HG03108 (cell line): ENCODE measurements around the gene PRB4.
"Not testable (repeated sequence)": the region's sequence is repeated elsewhere in the genome, so short reads cannot be mapped to it uniquely, and the experiment has no call there.

Experiments
- ATAC-seq: cut with Tn5 transposase; IDR thresholded peaks from one replicate; pipeline ENCODE4 v1.9.1; 2021; ENCODE audit warnings: moderate library complexity; ENCODE audit not compliant: unreplicated experiment

PRB4 gene

DNA sequence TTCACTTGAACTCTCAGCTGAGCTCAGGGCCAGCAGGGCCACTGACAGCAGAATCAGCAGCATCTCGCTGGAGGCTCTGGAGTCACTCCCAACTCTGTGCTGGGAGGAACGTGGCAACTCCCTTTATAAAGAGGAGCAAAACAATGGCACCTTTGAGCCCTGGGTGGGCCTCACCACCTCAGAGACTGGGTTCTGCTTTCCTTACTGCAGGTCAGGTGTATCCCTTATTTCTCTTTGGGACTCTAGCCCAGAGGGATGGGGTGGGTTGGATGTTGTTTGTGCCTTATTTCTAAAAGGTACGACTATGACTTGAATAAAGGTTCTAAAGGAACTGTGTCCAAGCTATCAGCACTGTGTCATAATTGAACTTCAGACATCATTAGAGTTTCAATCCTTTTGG is at the start of gene PRB4:
PRB4 (minus strand) TSS at position 101 of the 400 bp plus-strand sequence; CDS start at position 63, 38 bp downstream.
- no peak for ATAC-seq

DNA sequence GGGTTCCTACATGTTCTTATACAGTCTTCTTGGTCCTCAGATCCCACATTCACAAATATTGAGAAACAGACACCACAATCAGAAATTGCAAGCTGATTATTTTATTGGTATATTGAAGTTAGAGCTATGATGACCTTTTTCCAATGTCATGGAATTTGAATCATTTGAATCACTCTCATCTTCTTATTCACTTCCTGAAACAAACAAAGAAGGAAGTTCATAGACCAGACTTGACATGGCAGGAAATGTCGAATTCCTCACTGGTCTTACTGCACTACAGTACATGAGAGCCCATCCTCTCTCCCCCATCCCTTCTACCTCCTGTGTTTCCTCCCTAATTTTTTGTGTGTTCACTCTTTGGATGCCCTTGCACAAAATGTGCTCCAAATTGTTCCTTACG is 41.5 kb upstream of the PRB4 start:
- ATAC-seq = not testable (repeated sequence)

DNA sequence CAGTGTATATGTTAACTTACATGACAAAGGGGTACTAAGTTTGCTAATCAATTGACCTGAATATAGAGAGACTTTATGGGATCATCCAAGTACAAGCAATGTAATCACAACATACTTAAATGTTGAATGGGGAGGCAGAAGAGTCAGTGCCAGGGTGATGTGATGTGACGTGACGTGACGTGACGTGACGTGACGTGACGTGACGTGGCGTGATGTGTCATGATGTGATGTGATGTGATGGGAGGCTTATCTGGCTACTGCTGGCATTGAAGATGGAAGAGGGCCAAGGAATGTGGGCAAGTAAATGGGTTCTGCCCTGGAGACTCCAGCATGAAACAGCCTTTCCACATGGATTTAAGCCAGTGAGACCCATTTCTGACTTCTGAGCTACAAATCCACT is 38.2 kb upstream of the PRB4 start:
- no peak for ATAC-seq

DNA sequence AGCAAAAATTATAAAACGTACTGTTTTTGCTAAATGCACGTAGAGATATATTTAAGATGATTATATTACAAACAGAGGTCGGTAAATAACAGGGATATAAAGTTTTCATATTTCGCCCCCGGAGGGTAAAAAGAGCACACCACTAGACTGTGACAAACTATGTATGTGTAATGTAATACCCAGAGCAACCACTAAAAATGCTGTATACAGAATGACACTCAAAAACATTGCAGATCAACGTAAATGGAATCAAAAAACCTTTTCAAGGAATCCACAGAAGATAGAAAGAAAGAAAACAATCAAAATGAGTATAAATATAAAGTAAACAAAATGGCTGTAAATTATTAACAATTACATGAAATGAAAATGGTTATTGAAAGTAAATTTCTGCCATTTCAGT is 37.6 kb upstream of the PRB4 start:
- no peak for ATAC-seq

DNA sequence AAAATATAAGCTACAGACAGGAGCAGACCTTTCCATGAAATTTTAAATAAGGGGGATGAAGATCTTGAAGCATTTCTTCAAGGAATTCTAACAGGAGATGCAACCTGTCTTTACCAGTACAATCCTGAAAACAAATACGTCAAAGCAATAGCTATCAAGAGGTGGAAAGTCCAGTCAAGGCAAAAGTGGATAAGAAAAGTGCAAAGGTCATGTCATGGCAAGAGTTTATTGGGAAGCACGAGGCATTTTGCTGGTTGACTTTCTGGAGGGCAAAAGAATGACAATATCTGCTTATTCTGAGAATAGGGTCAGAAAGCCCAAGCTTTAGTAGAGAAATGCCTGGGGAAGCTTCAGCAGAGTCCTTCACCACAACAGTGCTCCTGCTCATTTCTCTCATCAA is 34.3 kb upstream of the PRB4 start:
- no peak for ATAC-seq

DNA sequence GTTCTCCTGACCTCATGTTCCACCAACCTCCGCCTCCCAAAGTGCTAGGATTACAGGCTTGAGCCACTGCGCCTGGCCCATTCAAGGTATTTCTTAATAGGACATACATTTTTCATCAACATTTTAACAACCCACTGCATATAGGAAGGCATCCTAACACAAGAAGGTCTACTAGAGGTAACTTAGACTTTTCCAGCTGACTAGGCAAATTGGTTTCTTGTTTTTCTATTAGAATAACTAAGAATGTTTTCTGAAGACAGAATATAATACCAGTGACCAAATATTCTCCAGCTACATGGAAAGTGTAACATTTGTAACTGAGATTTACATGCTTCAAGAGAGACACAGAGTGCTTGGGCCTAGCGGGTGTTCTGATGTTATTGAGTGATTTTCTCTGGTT is 14.2 kb upstream of the PRB4 start:
- no peak for ATAC-seq

DNA sequence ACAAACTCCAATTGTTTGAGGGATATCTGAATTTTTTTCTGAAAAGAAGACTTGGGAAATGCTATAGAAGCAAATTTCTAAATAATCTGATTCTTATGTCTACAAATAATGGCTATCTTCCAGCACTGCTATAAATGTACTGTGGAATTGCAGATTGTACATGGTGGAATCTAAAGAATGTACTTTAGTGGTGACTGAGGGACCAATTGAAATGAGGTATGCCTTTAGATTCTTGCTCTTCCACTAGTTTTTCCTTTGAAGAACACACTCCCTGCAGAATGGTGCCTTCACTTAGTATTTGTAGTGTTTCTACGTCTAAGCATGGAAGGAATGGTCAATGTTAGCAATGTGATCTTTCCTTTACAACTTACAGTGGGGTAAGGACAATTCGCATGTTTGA is 11.7 kb upstream of the PRB4 start:
- no peak for ATAC-seq

DNA sequence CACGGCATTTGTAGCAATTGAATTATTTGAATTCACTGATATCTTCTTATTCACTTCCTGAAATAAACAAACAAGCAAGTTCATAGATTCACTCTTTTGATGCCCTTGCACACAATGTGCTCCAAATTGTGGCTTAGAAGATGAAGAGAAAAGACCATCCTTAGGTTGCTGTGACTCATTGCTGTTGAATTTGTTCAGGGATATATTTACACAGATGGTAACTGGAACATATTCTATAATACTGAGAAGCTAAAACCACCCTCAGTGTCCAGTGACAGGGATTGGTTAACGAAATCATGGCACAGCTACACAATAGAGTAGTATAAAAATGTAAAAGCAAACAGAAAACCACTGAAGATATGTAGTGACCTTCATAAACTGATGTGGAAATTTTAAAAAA is 3.1 kb downstream of the PRB4 start:
- ATAC-seq = no peak

DNA sequence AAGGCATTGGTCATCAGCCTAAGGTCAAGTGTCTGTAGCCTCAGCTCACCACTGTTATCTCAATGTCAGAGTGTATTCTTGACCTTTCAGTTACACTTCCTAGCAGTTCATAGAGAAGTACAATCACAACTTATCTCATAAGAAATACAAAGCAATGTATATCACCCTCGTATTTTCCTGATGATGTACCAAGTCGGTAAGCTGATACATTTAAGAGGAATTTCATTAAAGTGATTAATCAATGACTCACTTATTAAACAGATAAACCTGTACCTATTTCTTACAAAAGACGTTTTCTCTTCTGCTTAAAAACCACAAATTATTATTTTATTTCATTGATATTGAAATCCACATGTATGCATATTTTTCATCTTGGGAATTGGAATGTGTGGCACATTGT is 36.8 kb downstream of the PRB4 start:
- ATAC-seq = no peak

DNA sequence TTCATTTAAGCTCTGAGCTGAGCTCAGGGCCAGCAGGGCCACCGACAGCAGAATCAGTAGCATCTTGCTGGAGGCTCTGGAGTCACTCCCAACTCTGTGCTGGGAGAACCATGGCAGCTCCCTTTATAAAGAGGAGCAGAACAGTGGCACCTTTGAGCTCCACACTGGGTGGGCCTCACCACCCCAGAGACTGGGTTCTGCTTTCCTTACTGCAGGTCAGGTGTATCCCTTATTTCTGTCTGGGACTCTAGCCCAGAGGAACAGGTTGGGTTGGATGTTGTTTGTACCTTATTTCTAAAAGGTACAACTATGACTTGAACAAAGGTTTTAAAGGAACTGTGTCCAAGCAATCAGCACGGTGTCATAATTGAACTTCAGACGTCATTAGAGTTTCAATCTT is 40.6 kb downstream of the PRB4 start, which contains the start of gene PRB3:
PRB3 (minus strand) TSS at position 101 of the 400 bp plus-strand sequence; CDS start at position 63, 38 bp downstream.
- ATAC-seq = no peak

DNA sequence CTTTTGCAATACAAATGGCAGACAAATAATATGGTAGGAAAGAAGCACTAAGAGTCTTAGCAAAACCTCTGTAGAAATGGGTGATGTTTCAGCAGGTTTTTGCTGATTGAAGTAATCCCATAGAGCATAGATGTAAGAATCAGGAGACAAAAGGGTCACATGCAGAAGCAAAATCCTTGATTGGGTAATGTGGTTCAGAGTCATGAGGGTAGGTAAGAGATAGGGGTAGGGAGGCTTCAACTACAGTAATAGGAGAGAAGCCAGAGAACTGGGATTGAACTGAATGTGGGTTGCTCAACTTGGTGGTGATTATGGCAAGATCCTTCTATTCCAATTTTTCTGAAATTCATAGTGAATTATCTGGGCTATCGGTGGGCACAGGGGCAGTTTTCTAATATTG is 45.7 kb downstream of the PRB4 start:
- no peak for ATAC-seq
